ENCODE measurements around the gene RHCG.

DNA sequence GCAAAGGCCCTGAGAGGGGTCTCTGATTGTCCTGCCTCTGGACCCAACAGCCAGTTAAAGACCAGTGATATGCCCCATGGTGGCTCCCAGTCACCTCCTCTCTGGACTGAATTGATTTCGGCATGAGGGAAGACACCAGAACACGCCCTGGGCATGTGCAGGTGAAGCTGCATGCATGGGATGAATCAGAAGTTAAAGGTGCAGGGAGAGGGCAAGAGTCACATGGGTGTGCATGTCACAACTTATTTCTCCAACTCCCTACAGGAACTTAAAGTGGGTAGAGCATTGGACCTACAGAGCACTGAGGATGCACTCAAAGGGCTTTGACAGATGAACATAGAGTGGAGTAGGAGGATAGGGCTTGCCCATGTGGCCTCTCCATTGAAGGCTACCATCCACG is 16.9 kb upstream of the RHCG start:
- TF ChIP-seq POLR2A (IDR thresholded peaks at IDR 0.05) (no peak), POLR2AphosphoS5 (IDR thresholded peaks at IDR 0.05) (no peak), EP300 (IDR thresholded peaks at IDR 0.05) (no peak)
- TF ChIP-seq, protein P1, sequence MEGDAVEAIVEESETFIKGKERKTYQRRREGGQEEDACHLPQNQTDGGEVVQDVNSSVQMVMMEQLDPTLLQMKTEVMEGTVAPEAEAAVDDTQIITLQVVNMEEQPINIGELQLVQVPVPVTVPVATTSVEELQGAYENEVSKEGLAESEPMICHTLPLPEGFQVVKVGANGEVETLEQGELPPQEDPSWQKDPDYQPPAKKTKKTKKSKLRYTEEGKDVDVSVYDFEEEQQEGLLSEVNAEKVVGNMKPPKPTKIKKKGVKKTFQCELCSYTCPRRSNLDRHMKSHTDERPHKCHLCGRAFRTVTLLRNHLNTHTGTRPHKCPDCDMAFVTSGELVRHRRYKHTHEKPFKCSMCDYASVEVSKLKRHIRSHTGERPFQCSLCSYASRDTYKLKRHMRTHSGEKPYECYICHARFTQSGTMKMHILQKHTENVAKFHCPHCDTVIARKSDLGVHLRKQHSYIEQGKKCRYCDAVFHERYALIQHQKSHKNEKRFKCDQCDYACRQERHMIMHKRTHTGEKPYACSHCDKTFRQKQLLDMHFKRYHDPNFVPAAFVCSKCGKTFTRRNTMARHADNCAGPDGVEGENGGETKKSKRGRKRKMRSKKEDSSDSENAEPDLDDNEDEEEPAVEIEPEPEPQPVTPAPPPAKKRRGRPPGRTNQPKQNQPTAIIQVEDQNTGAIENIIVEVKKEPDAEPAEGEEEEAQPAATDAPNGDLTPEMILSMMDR (IDR thresholded peaks at IDR 0.05), result no peak
